Measurements from ENCODE around the gene ADAT3.
"Not testable (repeated sequence)": the region's sequence is repeated elsewhere in the genome, so short reads cannot be mapped to it uniquely, and the experiment has no call there.

The ADAT3 gene

DNA sequence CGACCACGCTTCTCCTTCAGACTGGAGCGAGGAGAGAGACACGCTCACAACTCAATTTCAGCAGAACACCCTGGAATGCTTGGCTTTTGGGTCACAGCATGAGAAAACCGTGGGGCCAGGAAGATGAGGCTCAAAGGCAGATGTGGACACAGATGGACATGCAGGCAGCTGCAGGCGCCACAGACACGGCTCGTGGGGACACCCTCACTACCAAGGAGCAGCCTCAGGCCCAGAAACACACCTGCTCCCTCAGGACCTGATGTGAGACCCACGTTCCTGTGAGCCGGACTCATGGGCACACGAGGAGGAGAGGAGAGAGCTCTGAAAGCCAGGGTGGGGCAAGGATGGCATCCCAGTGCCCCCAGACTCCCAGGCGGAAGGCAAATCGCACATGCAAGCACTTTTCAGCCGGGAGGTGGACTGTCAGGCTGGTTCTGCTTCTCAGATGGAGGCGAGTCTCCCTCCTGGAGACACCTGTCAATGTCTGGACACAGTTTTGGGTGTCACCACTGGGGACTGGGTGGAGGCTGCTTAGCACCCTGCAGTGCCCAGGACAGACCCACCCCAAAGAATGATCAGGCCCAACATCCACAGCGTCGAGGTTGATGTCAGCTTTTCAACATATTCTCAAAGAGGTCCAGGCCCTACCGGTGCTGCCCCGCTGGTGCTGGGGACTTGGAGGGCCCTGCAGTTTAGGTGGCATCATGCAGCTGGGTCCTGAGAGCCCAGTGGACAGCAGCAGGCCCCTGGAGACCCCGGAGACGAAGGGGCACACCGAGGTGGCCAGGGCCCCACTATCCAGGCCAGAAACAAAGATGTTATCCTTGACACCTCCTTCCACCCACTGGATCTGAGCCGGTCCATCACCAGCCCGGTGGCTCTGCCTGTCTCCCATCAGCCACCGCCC, 22.2 kb upstream of the ADAT3 start:
- in situ Hi-C loops (cut with HindIII; ENCODE audit: low sequenced_read_pairs): no loop called here

- in situ Hi-C loops (cut with HindIII; ENCODE audit: low sequenced_read_pairs): no loop called here
Observed at GRCh38 chr19:1883784-1884183, 21.4 kb upstream of the ADAT3 start.

GRCh38 chr19:1884291-1884718, 20.9 kb upstream of the ADAT3 start:
- in situ Hi-C loops (cut with HindIII; ENCODE audit: low sequenced_read_pairs): no loop called here

DNA sequence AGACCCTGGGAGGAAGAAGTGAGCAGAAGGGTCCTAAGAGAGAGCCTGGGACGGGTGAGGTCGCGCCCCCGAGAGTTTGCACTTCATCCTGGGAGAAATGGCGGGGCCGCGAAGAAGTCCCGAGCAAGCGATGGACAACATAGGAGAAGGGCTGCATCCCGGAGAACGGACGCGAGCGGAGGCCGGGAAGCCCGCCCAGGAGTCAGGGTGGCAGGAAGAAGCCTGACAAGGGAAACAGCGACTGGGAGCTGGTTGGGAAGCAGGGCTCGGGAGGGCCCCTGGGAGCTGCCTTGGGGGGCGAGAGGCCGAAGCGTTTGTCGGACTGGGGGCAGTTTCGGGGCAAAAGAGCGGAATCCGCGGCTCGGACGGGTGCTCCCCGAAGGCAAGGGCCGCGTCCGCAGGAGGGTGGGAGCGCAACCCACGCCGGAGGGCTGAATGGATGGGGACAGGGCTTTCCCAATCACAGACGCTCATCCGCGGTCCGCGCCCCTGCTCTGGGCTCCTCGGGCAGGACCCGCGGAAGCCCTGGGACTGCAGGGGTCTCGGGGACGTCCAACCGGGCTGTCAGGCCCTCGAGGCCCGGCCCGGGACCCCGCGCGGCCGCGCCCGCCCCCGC, 20.4 kb upstream of the ADAT3 start:
- in situ Hi-C loops (cut with HindIII; ENCODE audit: low sequenced_read_pairs): no loop called here

DNA sequence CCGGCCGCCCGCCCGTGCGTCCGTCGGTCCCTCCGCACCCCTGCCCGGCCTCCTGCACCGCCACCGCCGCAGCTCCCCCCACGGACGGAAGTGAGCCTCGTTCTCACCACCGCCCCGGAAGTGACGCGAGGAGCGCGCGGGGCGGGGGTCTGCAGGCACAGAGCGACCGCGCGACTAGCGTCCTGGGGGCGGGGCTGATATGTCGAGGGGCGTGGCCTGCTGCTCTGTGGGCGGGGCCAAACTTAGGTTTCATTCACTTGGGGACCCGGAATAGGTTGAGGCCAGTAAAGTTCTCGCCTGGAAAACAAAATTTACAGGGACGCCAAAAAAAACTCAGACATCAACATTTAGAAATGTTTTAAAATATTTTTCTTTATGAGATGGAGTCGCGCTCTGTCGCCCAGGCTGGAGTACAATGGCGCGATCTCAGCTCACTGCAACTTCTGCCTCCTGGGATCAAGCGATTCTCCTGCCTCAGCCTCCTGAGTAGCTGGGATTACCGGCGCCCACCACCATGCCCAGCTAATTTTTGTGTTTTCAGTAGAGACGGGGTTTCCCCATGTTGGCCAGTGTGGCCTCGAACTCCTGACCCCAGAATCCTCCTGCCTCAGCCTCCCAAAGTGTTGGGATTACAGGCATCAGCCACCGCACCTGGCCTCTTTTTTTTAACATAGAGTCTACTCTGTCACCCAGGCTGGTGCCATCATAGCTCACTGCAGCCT, 19.6 kb upstream of the ADAT3 start, which contains the start of gene ABHD17A:
Gene ABHD17A, minus strand, starts transcription at position 99 of the 722 bp plus-strand sequence. CDS start 3,930 bp downstream, outside the sequence.
- in situ Hi-C loops (cut with HindIII; ENCODE audit: low sequenced_read_pairs): not testable (repeated sequence)

- in situ Hi-C loops (cut with HindIII; ENCODE audit: low sequenced_read_pairs): not testable (repeated sequence)
Observed at GRCh38 chr19:1886360-1886759, 18.8 kb upstream of the ADAT3 start.

DNA sequence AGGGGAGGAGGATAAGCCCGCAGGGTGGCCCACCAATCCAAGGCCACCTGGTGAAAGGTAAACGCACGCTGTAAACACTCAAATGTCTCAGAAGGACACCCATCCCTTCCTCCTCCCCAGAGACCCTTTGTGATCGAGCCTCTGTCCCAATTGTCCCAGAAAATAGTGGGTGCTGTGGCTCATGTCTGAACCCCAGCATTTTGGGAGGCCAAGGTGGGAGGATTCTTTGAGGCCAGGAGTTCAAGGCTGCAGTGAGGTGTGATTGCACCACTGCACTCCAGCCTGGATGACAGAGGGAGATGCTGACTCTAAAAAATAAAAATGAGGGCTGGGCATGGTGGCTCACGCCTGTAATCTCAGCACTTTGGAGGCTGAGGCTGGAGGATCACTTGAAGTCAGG, 16.8 kb upstream of the ADAT3 start:
- in situ Hi-C loops (cut with HindIII; ENCODE audit: low sequenced_read_pairs): no loop called here

DNA sequence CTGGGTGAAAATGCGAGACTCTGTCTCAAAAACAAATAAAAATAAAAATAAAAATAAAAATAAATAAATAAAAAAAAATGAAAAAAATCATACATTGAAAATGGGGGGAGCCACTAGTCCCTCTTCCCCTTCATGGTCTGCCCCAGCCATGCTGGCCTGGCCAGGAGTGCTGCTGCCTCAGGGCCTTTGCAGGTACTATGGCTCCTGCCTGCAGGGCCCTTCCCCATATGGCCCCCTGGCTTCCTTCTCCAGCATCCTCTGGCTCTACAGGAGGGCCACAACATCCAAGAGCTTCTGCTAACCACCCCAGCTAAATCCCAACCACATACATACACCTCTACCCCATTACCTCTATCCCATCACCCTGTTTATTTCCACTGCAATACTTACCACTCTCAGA, 15.3 kb upstream of the ADAT3 start:
- in situ Hi-C loops (cut with HindIII; ENCODE audit: low sequenced_read_pairs): no loop called here

DNA sequence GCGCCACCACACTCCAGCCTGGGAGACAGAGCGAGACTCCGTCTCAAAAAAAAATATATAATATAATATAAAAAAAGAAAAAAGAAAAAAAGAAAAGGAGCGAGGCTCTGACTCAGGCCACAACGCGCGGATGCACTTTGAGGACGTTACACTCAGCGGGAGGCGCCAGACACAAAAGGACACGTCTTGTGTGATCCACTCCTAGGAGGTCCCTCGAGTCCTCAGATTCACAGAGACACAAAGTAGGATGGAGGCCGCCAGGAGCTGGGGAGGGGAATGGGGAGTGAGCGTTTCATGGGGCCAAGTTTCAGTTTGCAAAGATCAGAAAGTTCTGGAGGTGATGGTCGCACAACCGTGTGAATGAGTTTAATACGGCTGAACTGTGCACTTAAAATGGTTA, 11.4 kb upstream of the ADAT3 start:
- in situ Hi-C loops (cut with HindIII; ENCODE audit: low sequenced_read_pairs): no loop called here

- in situ Hi-C loops (cut with HindIII; ENCODE audit: low sequenced_read_pairs): no loop called here
Observed at GRCh38 chr19:1896508-1896907, 8.7 kb upstream of the ADAT3 start.

- in situ Hi-C loops (cut with HindIII; ENCODE audit: low sequenced_read_pairs): no loop called here
Observed at GRCh38 chr19:1901940-1902404, 3.2 kb upstream of the ADAT3 start.

GRCh38 chr19:1902923-1903322, 2.3 kb upstream of the ADAT3 start:
- in situ Hi-C loops (cut with HindIII; ENCODE audit: low sequenced_read_pairs): no loop called here

GRCh38 chr19:1904860-1905109, 414 bp upstream of the ADAT3 start:
- in situ Hi-C loops (cut with HindIII; ENCODE audit: low sequenced_read_pairs): no loop called here

DNA sequence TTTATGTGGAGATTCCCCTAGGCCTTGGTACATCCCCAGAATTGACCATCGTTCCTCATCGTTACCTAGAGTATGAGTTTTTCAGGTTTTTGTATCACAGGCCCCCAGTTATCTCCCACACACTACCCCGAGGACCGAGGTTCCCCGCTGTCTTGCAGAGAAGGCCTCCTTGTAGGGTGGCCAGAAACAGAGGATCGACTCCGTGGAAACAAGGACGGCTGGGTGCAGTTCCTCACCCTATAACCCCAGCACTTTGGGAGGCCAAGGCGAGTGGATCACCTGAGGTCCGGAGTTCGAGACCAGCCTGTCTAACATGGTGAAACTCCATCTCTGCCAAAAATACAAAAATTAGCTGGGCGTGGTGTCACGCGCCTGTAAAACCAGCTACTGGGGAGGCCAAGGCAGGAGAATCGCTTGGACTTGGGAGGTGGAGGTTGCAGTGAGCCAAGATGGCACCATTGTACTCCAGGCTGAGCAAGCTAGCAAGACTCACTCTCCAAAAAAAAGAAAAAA, 720 bp downstream of the ADAT3 start:
- in situ Hi-C loops (cut with HindIII; ENCODE audit: low sequenced_read_pairs): no loop called here

GRCh38 chr19:1906985-1907562, 1.9 kb downstream of the ADAT3 start:
- in situ Hi-C loops (cut with HindIII; ENCODE audit: low sequenced_read_pairs): no loop called here

GRCh38 chr19:1907563-1908363, 2.6 kb downstream of the ADAT3 start:
- in situ Hi-C loops (cut with HindIII; ENCODE audit: low sequenced_read_pairs): no loop called here

- in situ Hi-C loops (cut with HindIII; ENCODE audit: low sequenced_read_pairs): no loop called here
Observed at GRCh38 chr19:1908364-1908678, 3.1 kb downstream of the ADAT3 start.

DNA sequence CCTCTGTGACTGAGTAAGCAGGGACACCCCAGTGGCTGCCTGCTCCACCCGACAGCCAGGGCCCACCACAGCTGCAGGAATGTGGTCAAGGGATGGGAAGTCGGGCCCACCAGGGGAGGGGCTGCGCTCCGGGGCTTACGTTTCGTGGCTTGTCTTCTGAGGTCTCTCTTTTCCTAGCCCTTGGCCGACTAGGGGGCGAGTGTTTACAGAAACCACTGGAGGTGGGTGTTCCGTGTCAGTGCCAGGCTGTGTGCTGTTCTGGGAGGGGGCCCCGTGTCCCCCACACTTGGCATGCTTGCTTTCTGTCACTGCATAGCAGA, 4.5 kb downstream of the ADAT3 start:
- in situ Hi-C loops (cut with HindIII; ENCODE audit: low sequenced_read_pairs): no loop called here

DNA sequence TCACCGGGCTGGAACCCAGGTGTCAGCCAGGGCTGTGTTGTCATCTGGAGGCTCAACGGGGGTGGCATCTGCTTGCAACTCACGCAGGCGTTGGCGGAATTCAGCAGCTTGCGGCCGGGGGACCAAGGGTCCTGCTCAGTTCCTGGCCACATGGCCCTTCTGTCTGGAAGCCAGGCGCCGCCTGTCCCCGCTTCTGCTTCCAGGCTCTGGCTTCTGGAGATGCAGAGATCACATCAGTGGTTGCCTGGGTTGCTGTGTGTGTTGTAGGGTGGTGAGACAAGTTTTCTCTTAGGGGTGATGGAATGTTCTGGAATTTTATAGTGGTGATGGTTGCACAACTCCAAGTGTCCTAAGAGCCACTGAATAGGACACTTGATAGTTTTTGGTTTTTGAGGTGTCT, 5.0 kb downstream of the ADAT3 start:
- in situ Hi-C loops (cut with HindIII; ENCODE audit: low sequenced_read_pairs): no loop called here

- in situ Hi-C loops (cut with HindIII; ENCODE audit: low sequenced_read_pairs): no loop called here
Observed at GRCh38 chr19:1911098-1911497, 5.9 kb downstream of the ADAT3 start.

GRCh38 chr19:1911995-1912394, 6.8 kb downstream of the ADAT3 start:
- in situ Hi-C loops (cut with HindIII; ENCODE audit: low sequenced_read_pairs): no loop called here
